ACHN (cell line): ENCODE results near the gene HS3ST5.
"Not testable (repeated sequence)": the region's sequence is repeated elsewhere in the genome, so short reads cannot be mapped to it uniquely, and the experiment has no call there.

Source experiments
- DNase-seq: peaks from one replicate; pipeline ENCODE4 v3.0.0-alpha.2; 2015
- in situ Hi-C: cut with HindIII; loops from 2 replicates; pipeline ENCODE4 v1.10.0; 2017; ENCODE audit warnings: low sequenced_read_pairs, low pct_ligation_motif_present, low pct_unique_long_range_greater_than_20kb

Gene HS3ST5

GRCh38 chr6:114049367-114049966 lies 293.4 kb downstream of the HS3ST5 start:
- in situ Hi-C loops = no loop called here
- DNase-seq = no peak

GRCh38 chr6:114044566-114044965 lies 298.3 kb downstream of the HS3ST5 start:
- DNase-seq, in situ Hi-C loops: not testable (repeated sequence)

- in situ Hi-C loops = no loop called here
- DNase-seq = no peak
Observed at GRCh38 chr6:114042267-114043016, 300.4 kb downstream of the HS3ST5 start.

GRCh38 chr6:114040871-114041270 lies 302.0 kb downstream of the HS3ST5 start:
- in situ Hi-C loops = no loop called here
- DNase-seq = no peak

- in situ Hi-C loops = no loop called here
- DNase-seq = no peak
Observed at GRCh38 chr6:114039841-114040240, 303.0 kb downstream of the HS3ST5 start.

- DNase-seq = no peak
- in situ Hi-C loops = no loop called here
Observed at GRCh38 chr6:114033606-114034005, 309.2 kb downstream of the HS3ST5 start.

GRCh38 chr6:114032721-114033120 lies 310.1 kb downstream of the HS3ST5 start:
- in situ Hi-C loops = no loop called here
- no peak for DNase-seq

GRCh38 chr6:114030767-114031166 lies 312.1 kb downstream of the HS3ST5 start:
- in situ Hi-C loops = no loop called here
- no peak for DNase-seq

GRCh38 chr6:114024746-114025145 lies 318.1 kb downstream of the HS3ST5 start:
- in situ Hi-C loops = no loop called here
- DNase-seq = no peak

- DNase-seq = no peak
- in situ Hi-C loops = no loop called here
Observed at GRCh38 chr6:114020196-114020595, 322.6 kb downstream of the HS3ST5 start.

GRCh38 chr6:114017146-114017545 lies 325.7 kb downstream of the HS3ST5 start:
- in situ Hi-C loops = not testable (repeated sequence)
- peak; percentile 87 for DNase-seq

GRCh38 chr6:114014106-114014505 lies 328.7 kb downstream of the HS3ST5 start:
- DNase-seq, in situ Hi-C loops: not testable (repeated sequence)

- in situ Hi-C loops = not testable (repeated sequence)
Observed at GRCh38 chr6:114011486-114011885, 331.3 kb downstream of the HS3ST5 start.

GRCh38 chr6:114010540-114010939 lies 332.3 kb downstream of the HS3ST5 start:
- DNase-seq = no peak
- in situ Hi-C loops = no loop called here

More at GRCh38 chr6:114011486-114011885, 331.3 kb downstream of the HS3ST5 start:
- DNase-seq = not testable (repeated sequence)

- in situ Hi-C loops = no loop called here
- no peak for DNase-seq
Observed at GRCh38 chr6:114009192-114009591, 333.6 kb downstream of the HS3ST5 start.

GRCh38 chr6:114008331-114008730 lies 334.5 kb downstream of the HS3ST5 start:
- peak; percentile 40 for DNase-seq
- in situ Hi-C loops = no loop called here

GRCh38 chr6:114007516-114007915 lies 335.3 kb downstream of the HS3ST5 start:
- in situ Hi-C loops = no loop called here

More at GRCh38 chr6:114007516-114007915, 335.3 kb downstream of the HS3ST5 start:
- DNase-seq = no peak
